ENCODE measurements around the gene RASGRP1.
A peak's percentile ranks its signal among the peaks of the same experiment; 100 is the strongest.

Gene RASGRP1

GRCh38 chr15:38536201-38536676, 28.4 kb downstream of the RASGRP1 start:
- peak; percentile 97 for DNase-seq (ENCODE audit: low read depth)
- TF ChIP-seq CTCF (conservative IDR thresholded peaks at IDR 0.05; ENCODE audit: low read length): no peak
- no peak overlapping the region for H3K4me3 ChIP-seq (ENCODE audit: low read length)

GRCh38 chr15:38535491-38536200, 29.0 kb downstream of the RASGRP1 start:
- no peak overlapping the region for H3K4me3 ChIP-seq (ENCODE audit: low read length)
- peak; percentile 31 for DNase-seq (ENCODE audit: low read depth)
- TF ChIP-seq CTCF (conservative IDR thresholded peaks at IDR 0.05; ENCODE audit: low read length): no peak

DNA sequence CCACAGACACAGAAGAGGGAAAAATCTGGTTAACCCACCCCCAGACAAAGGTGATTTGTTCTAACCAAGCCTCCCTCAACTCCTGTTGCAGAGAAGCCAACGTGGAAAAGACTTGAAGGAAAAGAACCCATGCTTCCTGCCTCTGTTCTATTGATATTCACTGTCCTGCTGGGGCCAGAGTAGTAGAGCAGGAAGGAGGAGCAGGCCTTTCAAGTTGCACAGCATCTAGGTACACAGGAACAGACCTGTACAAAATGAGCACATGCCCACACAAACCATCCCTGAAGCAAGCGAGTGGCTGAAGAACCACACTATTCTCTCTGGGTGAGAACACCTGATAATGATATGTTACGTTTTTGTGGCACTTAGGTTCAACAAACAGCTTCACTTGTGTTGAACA, 29.9 kb downstream of the RASGRP1 start:
- DNase-seq (ENCODE audit: low read depth): no peak
- no peak for TF ChIP-seq CTCF (conservative IDR thresholded peaks at IDR 0.05; ENCODE audit: low read length)
- no peak overlapping the region for H3K4me3 ChIP-seq (ENCODE audit: low read length)

DNA sequence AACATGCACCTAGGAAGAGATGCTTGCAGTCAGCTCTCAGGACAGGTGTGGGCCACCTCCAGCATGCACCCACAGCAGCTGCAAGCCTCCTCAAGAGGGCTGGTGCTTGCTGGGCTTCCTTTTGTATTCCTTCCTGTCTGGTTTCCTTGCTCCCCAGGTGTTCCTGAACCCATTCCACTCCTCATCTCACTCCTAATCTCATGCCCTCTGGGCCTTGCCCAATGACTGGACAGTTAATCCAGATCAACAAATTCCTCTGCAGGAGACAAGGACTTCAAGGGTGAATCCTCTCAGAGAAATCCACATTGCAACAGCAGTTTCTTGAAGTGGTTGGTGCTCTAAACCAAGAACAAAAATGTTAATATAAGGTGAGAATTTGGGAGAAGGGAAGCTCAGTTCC, 30.7 kb downstream of the RASGRP1 start:
- no peak overlapping the region for H3K4me3 ChIP-seq (ENCODE audit: low read length)
- DNase-seq (ENCODE audit: low read depth): no peak
- TF ChIP-seq CTCF (conservative IDR thresholded peaks at IDR 0.05; ENCODE audit: low read length): no peak

GRCh38 chr15:38533416-38533915, 31.1 kb downstream of the RASGRP1 start:
- no peak for TF ChIP-seq CTCF (conservative IDR thresholded peaks at IDR 0.05; ENCODE audit: low read length)
- no peak for DNase-seq (ENCODE audit: low read depth)
- no peak overlapping the region for H3K4me3 ChIP-seq (ENCODE audit: low read length)

DNA sequence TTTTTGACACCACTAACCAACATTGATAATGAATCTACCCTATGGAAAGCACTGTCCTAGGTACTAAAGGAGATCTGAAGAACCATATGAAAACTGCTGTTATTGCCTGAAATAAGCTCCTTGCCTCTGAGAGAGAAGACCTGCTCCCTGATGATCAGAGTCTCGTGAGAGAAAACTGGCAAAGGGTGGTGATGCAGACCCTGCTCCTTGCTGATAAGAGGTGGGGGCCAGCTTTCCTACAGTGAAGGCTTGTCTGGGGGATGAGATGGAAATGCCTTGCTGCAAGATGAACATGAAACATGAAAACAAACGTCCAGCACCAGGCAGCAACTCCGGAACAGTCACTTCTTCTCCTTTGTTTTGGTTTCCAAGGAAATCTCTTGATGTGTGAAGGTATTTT, 31.9 kb downstream of the RASGRP1 start:
- DNase-seq (ENCODE audit: low read depth): no peak
- TF ChIP-seq CTCF (conservative IDR thresholded peaks at IDR 0.05; ENCODE audit: low read length): no peak
- no peak overlapping the region for H3K4me3 ChIP-seq (ENCODE audit: low read length)

DNA sequence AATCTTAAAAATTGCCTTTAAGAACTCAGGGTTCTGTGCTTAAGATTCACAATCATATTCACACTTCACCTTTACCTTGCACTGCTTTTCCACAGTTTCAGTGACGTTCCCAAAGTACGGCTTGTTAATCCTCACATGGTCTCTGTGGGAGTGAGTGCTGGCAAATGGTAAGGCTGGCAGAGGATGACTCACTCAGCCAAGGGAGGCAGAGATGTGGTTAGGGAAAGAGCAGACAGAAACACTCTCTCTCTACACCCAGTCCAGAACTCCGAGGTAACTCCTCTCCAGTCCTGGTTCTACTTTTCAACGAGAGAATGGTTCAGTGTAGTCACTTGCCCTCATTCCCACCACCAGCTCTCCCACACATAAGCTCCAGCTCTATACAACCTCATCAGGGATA, 33.1 kb downstream of the RASGRP1 start:
- DNase-seq (ENCODE audit: low read depth): peak; percentile 56
- H3K4me3 ChIP-seq (ENCODE audit: low read length): no peak overlapping the region
- no peak for TF ChIP-seq CTCF (conservative IDR thresholded peaks at IDR 0.05; ENCODE audit: low read length)
